OCI-LY1 (cell line): ENCODE data around the gene ZDHHC16.

Experiments used
- H2AFZ ChIP-seq: fragments of 200-600 bp; sonication (generic), shearing (Covaris generic); 2 replicates; pipeline ENCODE4 v1.6.0; 2014; ENCODE audit warnings: antibody characterized with exemption, mild to moderate bottlenecking, low read length
- H3F3A ChIP-seq: fragments of 200-600 bp; sonication (generic), shearing (Covaris generic); 2 replicates; pipeline ENCODE4 v1.6.0; 2014; ENCODE audit warnings: mild to moderate bottlenecking, antibody characterized with exemption, low read length, moderate library complexity; ENCODE audit not compliant: insufficient read depth
- H3K27ac ChIP-seq: fragments of 200-600 bp; sonication (generic); 2 replicates; pipeline ENCODE4 v1.5.1; 2014; ENCODE audit warnings: low read length, mixed run types, mild to moderate bottlenecking, low read depth; ENCODE audit not compliant: poor library complexity, severe bottlenecking
- H3K27me3 ChIP-seq: fragments of 200-600 bp; sonication (generic); 2 replicates; pipeline ENCODE4 v1.6.0; 2014; ENCODE audit warnings: antibody characterized with exemption, mild to moderate bottlenecking, low read length, moderate library complexity; ENCODE audit not compliant: insufficient read depth
- H3K36me3 ChIP-seq: fragments of 200-600 bp; sonication (generic); 2 replicates; pipeline ENCODE4 v1.6.1; 2014; ENCODE audit warnings: mild to moderate bottlenecking, antibody characterized with exemption, low read length, moderate library complexity, mixed read lengths; ENCODE audit not compliant: insufficient read depth
- H3K4me1 ChIP-seq: fragments of 200-600 bp; sonication (generic); 2 replicates; pipeline ENCODE4 v1.5.1; 2014; ENCODE audit warnings: mild to moderate bottlenecking, low read length, moderate library complexity; ENCODE audit not compliant: insufficient read depth, severe bottlenecking
- H3K4me2 ChIP-seq: fragments of 200-600 bp; sonication (generic), shearing (Covaris generic); 2 replicates; pipeline ENCODE4 v1.6.1; 2014; ENCODE audit warnings: low read length
- H3K4me3 ChIP-seq: fragments of 200-600 bp; sonication (generic); 2 replicates; pipeline ENCODE4 v1.5.1; 2014; ENCODE audit warnings: low read length, low read depth, mild to moderate bottlenecking, mixed read lengths; ENCODE audit not compliant: poor library complexity, severe bottlenecking
- H3K79me2 ChIP-seq: fragments of 200-600 bp; shearing (Covaris generic); 2 replicates; pipeline ENCODE4 v1.6.1; 2016; ENCODE audit warnings: mixed run types, low read length, mixed read lengths; ENCODE audit not compliant: insufficient read depth
- H3K9ac ChIP-seq: fragments of 200-600 bp; sonication (generic), shearing (Covaris generic); 2 replicates; pipeline ENCODE4 v1.6.1; 2014; ENCODE audit warnings: mild to moderate bottlenecking, low read length, mixed read lengths
- H3K9me2 ChIP-seq: fragments of 200-600 bp; sonication (generic), shearing (Covaris generic); 2 replicates; pipeline ENCODE4 v1.6.1; 2014; ENCODE audit warnings: low read depth, mild to moderate bottlenecking, low read length, mixed read lengths
- H3K9me3 ChIP-seq: fragments of 200-600 bp; shearing (Covaris generic); 2 replicates; pipeline ENCODE4 v1.6.1; 2014; ENCODE audit warnings: low read length, mixed read lengths
- H4K20me1 ChIP-seq: fragments of 200-600 bp; sonication (generic), shearing (Covaris generic); 2 replicates; pipeline ENCODE4 v1.6.0; 2016; ENCODE audit warnings: mild to moderate bottlenecking, low read length; ENCODE audit not compliant: insufficient read depth
- EZH2 ChIP-seq: fragments of 200-600 bp; sonication (generic), shearing (Covaris generic); IDR thresholded peaks from 2 replicates; pipeline ENCODE4 v1.8.0; 2017; ENCODE audit warnings: borderline replicate concordance, mixed run types, mild to moderate bottlenecking, antibody characterized with exemption, low read length, moderate library complexity, mixed read lengths
- TF ChIP-seq, protein P1 (sequence below): fragments of 200-600 bp; sonication (generic), shearing (Covaris generic); IDR thresholded peaks from 2 replicates; pipeline ENCODE4 v1.5.1; 2017; ENCODE audit warnings: mild to moderate bottlenecking, antibody characterized with exemption, low read length, moderate library complexity, mixed read lengths

The ZDHHC16 gene

GRCh38 chr10:97445722-97446639 is at the start of gene ZDHHC16, which contains the start of gene EXOSC1:
ZDHHC16 (plus strand) TSS chr10:97446175; CDS start chr10:97451676, 5,501 bp downstream.
EXOSC1 (minus strand) TSS chr10:97446006; CDS start chr10:97445985, 21 bp downstream.
- Histone ChIP-seq H3K9ac (peak within 1 kb of the TSS; percentile 84), H3K4me3 (peak within 1 kb of the TSS; percentile 92), H4K20me1 (no peaks in the 10 kb centered on the region), H3K9me3 (no peaks in the 10 kb centered on the region), H3K9me2 (no peaks in the 10 kb centered on the region), H3K36me3 (peaks cover 2% of the 10 kb centered on the region; the same call in 1 of the 2 replicates), H3K4me2 (peak within 1 kb of the TSS; percentile 94), H2AFZ (no peak within 1 kb of the TSS), H3K4me1 (peaks cover 27% of the 10 kb centered on the region), H3K79me2 (peaks cover 17% of the 10 kb centered on the region), H3K27me3 (no peaks in the 10 kb centered on the region), H3K27ac (no peak within 1 kb of the TSS), H3F3A (no peaks in the 10 kb centered on the region)
- TF ChIP-seq, protein P1, sequence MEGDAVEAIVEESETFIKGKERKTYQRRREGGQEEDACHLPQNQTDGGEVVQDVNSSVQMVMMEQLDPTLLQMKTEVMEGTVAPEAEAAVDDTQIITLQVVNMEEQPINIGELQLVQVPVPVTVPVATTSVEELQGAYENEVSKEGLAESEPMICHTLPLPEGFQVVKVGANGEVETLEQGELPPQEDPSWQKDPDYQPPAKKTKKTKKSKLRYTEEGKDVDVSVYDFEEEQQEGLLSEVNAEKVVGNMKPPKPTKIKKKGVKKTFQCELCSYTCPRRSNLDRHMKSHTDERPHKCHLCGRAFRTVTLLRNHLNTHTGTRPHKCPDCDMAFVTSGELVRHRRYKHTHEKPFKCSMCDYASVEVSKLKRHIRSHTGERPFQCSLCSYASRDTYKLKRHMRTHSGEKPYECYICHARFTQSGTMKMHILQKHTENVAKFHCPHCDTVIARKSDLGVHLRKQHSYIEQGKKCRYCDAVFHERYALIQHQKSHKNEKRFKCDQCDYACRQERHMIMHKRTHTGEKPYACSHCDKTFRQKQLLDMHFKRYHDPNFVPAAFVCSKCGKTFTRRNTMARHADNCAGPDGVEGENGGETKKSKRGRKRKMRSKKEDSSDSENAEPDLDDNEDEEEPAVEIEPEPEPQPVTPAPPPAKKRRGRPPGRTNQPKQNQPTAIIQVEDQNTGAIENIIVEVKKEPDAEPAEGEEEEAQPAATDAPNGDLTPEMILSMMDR, result no peak; the same call in 1 of the 2 replicates
- no peak for TF ChIP-seq EZH2

- H3K4me2 ChIP-seq, result peak overlapping the region; percentile 94
- H3K4me3 ChIP-seq, result peak overlapping the region; percentile 80
- no peaks in the 10 kb centered on the region for H3K79me2 ChIP-seq
- H3K9me2 ChIP-seq, result no peaks in the 10 kb centered on the region
- H3K27ac ChIP-seq, result peak overlapping the region; percentile 18
- H3K9ac ChIP-seq, result peak overlapping the region; percentile 69
- H3K9me3 ChIP-seq, result no peaks in the 10 kb centered on the region
- no peaks in the 10 kb centered on the region for H4K20me1 ChIP-seq
- H3K36me3 ChIP-seq, result peaks cover 7% of the 10 kb centered on the region; the same call in 1 of the 2 replicates
- no peaks in the 10 kb centered on the region for H3K27me3 ChIP-seq
- no peaks in the 10 kb centered on the region for H3F3A ChIP-seq
- no peak overlapping the region for H2AFZ ChIP-seq
- TF ChIP-seq, protein P1, result no peak
- no peak for TF ChIP-seq EZH2
- peaks cover 15% of the 10 kb centered on the region for H3K4me1 ChIP-seq
These were observed 46.0 kb upstream of the ZDHHC16 start for GRCh38 chr10:97399843-97400545.

GRCh38 chr10:97400665-97401454 is 45.1 kb upstream of the ZDHHC16 start, which contains the start of gene RRP12:
RRP12 (minus strand) TSS chr10:97401340; CDS start chr10:97401231, 109 bp downstream.
- Histone ChIP-seq H3K4me1 (peaks cover 15% of the 10 kb centered on the region), H2AFZ (0 out of 2 replicates have a peak within 1 kb of the TSS, but pooled peaks have one; percentile 74), H3K36me3 (peaks cover 6% of the 10 kb centered on the region; the same call in 1 of the 2 replicates), H4K20me1 (no peaks in the 10 kb centered on the region), H3K4me2 (peak within 1 kb of the TSS; percentile 94), H3K9me3 (no peaks in the 10 kb centered on the region), H3F3A (no peaks in the 10 kb centered on the region), H3K27me3 (no peaks in the 10 kb centered on the region), H3K27ac (peak within 1 kb of the TSS; percentile 18), H3K9me2 (no peaks in the 10 kb centered on the region), H3K4me3 (peak within 1 kb of the TSS; percentile 80), H3K9ac (peak within 1 kb of the TSS; percentile 69), H3K79me2 (no peaks in the 10 kb centered on the region)
- no peak for TF ChIP-seq EZH2
- TF ChIP-seq, protein P1, result peak; percentile 14; the same call in 1 of the 2 replicates
